Activated effector memory CD4-positive, alpha-beta T cell treated with anti-CD3 and anti-CD28 coated beads, Interleukin-2, amount 50 U/mL, for 16 hours (primary cell): ENCODE data around the gene PLXNA4.

ENCODE experiments used
- DNase-seq: peaks from one replicate; pipeline ENCODE4 v3.0.0-alpha.2; 2020

The PLXNA4 gene

DNA sequence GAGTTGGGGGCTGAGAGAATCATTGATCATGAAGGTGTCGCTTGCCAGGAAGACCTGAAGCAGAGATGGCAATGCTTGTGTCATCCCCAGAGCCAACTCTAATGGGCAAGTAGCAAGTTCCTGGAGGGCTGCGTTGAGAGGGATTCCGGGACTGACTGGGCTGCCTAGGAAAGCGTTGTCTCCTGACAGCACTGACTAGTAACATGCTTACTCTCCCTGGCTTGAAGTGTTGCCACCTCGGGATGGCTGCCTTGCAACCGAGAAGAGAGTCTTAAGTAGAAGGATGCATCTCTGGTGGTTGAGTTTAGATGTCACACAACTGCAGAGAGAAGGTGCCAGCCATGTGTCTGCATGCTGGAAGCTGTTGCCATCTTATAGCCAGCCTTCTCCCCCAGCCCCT, 453.4 kb downstream of the PLXNA4 start:
- no peak for DNase-seq

DNA sequence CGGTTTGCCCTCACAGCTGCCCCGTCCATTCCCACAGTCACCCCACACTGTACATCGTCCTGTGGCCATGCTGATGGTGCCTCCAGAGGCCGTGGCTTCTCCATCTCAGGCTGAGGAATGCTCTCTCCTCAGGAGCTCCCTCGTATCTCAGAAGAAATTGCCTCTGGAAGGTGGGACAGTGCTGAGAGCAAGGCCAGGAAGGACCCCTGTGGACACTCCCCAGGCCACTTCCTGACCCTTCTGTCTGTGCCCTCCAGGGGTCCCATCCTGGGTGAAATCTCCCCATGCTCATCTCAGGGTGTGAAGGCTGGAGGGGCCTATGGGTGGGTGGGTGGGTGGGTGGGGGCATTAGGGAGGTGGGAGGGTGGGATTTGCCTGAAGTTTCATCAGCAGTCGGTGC, 454.3 kb downstream of the PLXNA4 start:
- no peak for DNase-seq

DNA sequence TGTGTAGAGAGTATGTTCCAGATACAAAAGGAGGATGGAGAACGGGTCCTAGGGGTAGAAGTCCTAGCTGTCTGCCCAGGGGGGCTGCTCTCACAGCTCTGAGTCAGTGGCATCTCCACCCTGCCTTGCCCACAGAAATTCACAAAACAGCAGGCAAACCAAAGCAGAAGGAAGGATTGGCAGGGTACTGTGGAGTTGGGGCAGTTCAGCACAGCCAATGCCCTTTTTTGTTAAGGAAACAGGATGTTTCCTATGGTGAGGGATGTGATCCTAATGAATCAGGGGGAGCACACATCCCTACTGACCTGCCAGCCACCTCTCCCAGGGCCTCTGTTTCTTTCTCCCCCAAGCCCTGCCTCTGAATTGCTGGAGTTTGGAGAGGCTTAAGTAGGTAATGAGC, 457.6 kb downstream of the PLXNA4 start:
- DNase-seq = no peak

DNA sequence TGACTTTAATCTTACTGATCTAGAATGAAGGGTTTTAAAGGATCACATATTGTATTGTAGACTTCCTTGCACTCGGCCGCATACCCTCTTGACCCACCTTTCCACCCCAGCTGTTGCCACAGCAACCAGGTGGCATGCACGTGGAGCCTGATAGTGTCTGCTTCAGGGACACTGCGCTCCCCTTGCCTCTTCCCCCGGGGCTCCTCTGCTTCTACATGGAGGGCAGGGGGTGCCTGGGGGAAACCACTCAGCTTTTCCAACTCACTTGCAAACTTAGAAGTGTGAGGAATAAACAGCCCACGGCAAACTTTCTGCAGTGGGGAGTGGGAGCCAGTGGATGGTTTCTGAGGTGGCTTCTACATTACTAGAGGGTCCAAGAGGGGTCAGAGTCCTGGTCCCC, 458.6 kb downstream of the PLXNA4 start:
- DNase-seq = no peak

DNA sequence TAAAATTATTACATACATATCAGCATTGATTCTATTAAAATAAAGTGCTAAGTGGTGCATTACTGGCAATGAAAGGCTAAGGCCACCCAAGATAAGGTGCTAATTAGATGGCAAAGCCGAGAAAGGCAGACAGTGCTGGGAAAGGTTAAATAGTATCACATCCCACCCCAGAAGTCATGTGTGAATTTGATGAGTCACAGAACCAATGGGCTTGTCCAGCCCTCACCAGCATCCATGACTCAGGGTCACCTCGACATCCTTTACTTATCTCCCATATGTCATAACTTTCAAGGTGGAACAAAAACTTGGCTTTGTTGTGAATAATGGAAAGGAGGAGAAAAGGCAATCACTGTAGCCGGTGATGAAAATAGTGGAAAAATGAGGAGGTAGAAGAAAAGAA, 459.1 kb downstream of the PLXNA4 start:
- no peak for DNase-seq

DNA sequence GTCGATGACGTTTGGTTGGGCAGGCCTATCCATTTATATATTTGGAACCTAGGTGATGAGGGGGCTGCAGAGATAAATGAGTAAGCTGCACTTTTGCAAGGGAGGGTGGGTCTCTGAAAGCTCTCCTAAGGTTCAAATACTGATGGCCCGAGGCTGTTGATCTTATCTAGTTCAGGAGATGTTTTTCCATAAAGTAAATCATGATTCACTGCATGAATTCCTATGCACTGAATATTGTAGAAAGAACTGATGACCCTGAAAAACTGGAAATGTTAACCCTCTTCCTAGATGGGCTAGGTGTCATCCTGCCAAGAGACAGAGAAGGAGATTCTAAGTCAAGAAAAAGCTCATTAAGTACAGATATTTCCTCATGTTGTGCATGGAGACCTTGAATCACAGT, 459.9 kb downstream of the PLXNA4 start:
- no peak for DNase-seq

DNA sequence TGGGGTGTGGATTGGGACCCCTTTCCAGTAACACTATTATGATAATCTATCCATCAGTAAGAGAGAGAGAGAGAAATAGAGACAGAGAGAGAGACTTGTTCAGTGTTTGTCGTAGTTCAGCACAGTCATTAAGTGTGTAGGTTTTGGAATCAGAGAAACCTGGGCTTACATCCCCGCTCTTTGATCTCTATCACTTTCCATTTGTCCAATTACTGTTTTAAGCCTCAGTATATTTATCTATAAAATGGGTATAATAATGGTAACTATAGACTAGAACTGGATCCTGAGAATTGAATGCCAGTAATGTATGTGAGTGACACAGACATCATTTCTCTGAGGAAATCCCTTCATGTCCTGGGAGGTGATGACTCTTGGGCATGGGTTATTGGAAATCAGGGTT, 460.5 kb downstream of the PLXNA4 start:
- DNase-seq = no peak

DNA sequence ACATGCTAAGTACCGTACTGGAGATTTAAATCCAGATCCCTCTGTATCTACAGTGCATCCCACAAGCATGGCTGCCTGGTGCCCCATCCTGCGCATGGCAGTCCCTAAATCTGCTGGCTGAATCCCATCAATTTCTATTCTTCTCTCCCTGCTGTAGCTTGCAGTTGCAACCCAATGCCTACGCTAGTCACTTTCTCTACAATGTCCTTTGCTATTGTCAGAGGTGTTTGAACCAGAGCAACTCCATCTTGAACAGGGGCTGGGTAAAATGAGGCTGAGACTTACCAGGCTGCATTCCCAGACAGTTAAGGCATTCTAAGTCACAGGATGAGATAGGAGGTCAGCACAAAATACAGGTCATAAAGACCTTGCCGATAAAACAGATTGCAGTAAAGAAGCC, 461.2 kb downstream of the PLXNA4 start:
- DNase-seq = no peak

DNA sequence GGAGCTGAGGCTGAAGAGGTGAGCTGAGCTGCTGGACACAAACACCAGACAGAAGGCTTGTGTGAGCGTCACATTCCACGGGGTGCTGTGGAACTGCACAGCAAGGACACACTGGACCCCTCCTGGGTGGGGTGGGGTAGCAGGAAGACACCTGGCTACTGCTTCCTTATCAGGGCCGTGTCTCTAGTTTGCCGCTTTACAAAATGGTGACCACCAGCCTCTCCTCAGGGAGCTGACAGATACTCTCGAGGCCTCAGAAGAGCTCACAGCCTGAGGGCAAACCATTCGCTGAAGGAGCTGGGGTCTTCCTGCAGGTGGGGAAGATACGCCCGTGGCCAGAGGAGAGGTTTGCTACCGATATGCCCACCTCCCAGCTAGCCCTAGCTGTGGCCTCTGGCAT, 461.9 kb downstream of the PLXNA4 start:
- no peak for DNase-seq

DNA sequence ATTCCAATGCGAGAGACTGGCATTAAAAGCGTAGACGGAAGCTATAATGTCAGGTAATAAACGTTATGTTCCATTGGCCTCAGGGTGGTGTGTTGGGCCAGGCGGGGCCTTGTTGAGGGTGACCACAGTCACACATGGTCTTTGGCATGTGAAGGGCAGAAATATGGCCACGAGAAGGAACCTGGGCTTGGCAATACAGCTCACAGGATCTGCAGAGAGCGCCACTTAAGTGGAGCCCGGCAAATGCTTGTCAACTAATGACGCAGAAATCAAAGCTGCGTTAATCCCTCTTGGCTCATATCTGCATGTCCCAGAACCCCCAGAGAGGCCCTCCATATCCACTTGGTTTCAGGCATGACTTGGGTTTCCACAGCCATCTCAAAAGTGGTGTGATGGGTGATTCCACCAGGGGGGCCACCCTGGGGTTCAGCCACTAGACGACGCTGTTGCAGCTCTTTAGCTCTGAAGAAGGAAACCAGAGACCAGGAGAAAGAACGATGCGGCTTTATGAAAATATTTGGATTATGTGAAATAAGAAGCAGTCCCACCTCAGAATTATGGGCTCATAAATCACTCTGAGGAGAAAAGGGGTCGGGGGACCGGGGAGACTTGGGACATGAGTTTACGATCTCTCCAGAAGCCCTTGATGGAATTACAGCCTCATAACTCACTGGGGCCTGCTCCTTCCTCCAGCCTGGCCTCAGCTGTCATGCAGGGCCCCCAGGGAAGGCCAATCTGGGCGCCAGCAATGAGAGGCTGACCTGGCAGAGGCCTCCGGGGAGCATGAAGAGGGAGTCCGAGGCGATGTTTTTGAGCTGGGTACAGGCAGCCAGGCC, 462.5 kb downstream of the PLXNA4 start:
- no peak for DNase-seq

DNA sequence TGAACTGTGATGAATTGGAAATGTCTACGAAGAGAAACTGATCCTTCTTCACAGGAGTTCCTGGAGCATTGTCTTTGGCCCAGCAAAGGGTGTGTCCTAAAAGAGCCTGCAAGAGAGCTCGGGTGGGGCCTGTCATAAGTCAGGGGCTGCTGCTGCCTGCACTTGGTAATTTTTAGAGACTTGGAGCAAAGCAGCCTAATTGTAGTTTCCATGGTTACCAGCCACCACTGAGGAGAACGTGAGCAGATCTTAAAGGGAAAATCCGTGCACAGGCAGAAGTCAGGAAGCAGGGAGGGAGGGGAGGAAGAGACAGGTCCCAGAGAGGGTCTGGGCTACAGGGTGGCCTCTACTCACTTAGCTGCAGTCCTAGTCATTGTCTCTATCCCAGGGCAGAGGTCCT, 463.6 kb downstream of the PLXNA4 start:
- DNase-seq = no peak

DNA sequence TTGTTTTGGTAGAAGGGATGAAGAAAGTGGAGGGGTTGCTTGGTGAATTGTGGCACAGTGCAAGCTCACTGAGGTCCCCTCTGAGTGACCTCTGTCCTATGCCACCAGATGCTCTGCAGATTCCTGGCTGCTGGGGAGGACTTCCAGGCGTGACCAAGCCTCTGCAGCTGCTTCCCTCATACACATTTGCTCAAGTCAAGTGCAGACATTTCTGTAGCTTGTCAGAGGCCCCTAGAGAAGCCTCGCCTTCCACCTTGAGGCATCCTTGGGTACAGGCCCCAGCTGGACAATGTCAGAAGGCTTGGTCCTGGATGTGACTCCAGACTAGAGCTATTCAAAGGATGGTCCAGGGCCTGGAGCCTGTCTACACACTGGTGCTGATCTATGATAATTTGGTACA, 464.2 kb downstream of the PLXNA4 start:
- DNase-seq = no peak

DNA sequence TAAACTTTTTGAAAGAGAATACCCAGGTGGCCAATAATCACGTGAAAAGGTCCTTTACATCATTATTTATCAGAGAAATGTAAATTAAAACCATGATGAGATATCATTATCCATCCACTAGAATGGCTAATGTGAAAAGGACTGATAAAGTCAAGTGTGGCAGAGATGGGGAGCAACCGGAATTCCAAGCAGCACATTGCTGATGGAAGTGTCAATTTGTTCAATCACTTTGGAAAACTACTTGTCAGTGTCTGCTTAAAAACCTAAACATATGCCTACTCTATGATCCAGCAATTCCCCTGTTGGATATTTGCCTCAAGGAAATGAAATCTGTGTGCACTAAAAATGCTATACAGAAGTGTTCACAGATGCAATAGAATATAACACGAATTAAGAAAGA, 465.6 kb downstream of the PLXNA4 start:
- no peak for DNase-seq

DNA sequence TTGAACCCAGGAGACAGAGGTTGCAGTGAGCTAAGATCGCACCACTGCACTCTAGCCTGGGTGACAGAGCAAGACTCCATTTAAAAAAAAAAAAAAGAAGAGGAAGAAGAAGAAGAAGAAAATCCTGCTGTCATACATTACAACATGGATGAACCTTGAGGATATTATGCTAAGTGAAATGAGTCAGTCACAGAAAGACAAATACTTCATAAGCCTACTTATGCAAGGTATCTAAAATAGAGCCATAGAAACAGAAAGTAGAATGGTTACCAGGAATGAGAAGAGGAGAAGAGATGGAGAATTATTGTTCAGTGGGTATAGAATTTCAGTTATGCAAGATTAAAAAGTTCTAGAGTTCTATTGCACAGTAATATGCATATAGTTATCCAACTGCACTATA, 466.5 kb downstream of the PLXNA4 start:
- no peak for DNase-seq

DNA sequence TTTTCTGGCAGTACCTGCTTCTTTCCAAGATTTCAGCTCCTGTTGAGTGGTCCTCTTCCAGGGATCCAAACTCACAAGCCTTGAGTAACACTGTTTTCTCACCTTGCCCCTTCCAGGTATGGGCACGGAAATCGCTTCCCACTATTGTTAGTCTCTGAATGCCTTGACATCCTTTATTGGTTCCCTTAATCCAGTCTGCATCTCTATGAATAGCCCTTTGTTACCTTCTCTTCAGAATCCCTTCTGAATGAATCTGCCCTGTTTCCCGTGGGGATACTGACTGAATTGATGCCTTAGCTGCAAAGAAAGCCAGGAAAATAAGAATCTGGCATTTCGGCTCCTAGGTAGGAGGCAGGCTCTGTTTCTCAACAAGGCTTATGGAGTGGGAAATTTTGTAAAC, 467.7 kb downstream of the PLXNA4 start:
- no peak for DNase-seq

DNA sequence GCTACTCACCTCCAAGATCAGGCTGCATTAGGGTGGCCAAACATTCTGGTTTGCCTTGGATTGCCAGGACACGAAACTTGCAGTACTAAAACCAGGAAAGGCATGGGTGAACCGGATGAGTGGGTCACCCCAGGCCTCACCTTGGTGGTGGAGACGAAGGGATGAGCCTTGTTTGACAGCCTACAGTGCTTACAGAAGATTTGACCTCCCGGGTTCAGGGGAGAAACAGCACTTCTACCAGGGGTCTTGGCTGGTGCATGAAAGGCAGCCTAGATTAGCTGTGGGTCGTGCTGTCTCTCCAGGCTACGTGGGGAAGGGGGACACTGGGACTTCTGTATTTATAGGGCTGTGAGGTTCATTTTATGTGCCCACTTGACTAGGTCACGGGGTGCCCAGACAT, 469.8 kb downstream of the PLXNA4 start:
- no peak for DNase-seq

DNA sequence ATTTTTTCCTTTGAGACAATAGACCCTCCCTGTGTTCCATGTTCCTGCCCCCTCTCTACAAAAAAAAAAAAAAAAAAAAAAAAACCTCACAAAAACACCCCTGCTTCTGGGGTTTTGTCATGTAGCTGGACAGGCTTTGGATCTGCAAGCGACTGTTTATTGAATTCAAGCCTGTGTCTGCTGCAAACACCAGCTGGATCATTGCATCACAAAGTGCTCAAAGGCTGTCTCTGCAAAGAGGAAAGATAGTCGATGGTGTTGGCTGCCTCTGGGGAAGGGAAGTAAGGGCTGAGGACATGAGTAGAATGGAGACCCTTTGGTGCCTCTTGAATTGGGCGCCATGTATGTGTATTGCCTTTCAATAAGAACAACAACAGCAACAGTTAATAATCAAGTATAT, 471.2 kb downstream of the PLXNA4 start:
- DNase-seq = no peak

DNA sequence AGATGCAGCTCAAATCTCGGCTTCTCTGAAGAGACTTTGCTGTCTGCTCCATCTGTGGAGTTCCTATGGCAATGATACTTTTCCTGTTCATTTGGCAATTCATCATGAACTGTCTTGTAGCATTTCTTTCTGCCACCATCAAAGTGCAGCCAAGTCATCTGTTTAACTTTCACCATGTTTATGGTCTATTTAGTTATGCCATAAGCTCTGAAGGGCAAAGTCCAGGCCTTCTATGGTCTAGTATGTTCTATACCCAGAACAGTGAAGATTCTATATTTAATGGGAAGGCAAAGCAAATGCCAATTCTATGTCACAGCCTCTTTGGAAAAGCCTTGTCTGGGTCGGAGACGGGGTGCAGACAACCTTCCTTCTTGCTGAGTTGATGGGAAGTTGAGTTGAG, 472.6 kb downstream of the PLXNA4 start:
- DNase-seq = no peak

DNA sequence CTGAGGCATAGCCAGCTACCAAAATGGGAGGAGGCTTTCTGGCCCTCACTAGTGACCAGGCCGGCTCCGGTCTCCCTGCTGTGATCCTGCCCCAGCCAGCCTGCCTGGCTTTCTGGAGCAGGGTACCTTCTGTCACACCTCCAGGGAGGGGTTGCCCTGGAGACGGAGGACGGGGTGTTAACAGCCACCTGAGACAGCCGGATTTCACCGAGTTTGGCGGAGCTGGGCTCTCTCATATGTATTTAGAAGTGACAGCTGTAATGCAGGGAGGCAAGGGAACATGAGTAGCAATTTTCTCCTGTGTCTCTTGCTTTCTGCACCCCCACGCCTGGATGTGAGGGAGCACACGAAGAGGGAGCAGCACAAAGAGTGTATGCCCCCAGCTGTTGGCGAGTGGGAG, 473.3 kb downstream of the PLXNA4 start:
- DNase-seq = no peak

DNA sequence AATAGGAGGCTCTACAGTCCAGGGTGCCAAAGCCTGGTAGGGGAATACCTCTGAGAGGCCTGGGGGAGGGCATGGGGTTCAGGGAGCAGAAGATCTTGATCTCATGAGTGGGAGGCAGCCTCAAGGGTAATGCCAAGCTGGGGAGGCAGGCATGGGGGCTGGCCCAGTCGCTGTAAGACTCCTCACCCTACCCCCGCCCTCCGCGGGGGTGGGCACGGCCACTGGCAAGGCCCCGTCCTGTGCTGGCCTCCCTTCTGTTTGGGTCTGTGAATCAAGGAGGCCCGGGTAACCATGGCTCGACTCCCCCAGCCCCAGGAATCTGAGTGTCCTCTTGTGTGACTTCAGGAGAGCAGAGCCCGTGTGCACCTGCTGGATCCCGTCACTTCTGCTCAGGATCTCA, 473.9 kb downstream of the PLXNA4 start:
- no peak for DNase-seq

DNA sequence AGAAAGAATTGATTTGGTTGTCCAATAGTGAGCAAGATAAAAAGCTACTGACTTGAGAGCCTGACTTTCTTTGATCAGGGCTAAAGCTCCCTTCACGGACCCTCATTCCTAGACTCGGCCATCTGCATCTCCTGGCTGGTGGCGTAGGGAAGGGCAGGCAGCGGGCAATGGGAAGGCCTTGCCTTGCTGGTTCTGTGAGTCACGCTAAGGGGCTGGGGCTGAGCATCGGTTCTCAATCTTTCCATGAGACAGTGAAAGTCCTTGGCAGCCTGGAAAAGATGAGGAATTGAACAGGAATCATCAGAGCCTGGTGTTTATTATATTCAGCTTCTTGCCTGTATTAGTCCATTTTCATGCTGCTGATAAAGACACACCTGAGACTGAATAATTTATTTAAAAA, 475.3 kb downstream of the PLXNA4 start:
- DNase-seq = no peak

DNA sequence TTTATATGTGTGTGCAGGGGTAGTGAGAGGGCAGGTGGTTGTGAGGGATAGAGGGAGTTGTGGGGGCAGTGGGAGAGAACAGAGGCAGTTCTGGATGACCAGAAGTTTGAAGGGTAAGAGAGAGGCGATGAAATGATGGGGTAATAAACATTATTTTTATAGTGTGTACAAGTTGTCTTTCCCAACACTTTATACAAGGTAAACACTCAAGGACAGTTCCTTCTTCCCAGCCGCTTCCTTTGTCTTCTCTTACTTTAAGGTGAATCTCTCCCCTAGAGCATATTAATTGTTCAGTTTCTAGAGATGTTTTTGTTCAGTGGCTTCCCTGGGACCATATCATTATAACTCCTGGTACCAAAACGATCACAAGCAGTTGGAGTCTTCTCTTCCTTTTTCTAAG, 475.8 kb downstream of the PLXNA4 start:
- DNase-seq = no peak

DNA sequence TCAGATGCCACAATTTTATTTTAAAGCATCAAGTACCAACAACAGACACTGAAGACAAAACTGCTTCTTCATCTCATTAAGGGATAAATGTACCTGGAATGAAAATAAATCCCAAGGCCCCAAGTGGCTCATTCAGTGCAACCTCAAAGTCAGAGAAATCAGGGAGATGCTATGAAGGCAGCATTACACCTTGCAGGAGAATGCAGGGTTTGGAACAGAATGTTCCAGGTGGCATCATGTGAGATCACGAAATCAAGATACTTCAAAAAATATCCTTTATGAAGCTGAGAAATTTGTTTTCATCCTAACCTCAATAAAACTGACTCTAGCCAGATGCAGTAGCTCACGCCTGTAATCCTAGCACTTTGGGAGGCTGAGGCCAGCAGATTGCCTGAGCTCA, 477.1 kb downstream of the PLXNA4 start:
- no peak for DNase-seq

DNA sequence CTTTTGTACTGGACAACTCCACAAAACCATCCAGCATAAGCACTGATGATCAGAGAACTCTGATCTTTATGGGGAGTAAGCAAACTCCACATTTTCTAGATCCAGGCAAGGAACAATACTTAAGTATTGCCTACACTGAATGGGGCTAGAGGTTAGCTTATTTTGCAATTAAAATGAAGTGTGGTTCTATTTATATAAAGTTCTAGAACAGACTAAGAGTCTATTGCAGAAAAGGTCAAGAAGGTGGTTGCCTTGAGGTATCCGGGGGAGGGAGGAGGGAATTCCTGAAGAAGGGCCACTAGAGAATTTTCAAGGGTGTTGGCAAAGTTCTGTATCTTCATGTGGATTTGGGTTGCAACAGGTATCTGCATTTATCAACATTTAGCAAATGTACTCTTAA, 477.9 kb downstream of the PLXNA4 start:
- DNase-seq = no peak

DNA sequence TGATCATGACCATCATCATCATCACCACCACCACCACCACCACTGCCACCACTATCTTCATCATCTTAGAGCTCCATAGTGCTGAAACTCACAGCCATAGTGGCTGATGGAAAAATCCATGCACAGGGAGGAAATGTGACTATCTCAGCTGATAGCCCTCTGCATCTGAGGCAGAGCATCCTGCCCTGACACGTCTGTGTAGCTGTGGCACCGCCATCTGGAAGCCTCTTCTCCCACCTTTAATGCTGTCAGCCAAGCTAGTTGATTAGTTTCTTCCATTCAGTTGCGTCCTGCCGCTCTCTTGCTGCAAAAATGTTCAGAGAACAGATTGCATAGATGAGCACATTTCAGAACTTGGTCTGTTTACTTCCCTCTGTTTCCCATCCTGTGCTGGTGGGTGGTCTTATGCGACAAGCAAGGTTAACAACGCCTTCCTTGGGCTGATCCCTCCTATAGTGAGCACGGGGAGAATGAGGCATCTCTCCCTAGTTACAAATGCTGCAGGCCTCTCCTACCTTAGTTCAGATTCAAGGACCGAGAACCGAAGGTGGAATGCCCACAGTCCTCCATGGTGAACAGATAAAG, 478.6 kb downstream of the PLXNA4 start:
- DNase-seq = no peak
